Progenitor cell of endocrine pancreas (in vitro differentiated cells): Measurements from ENCODE around the gene DCTPP1. TPM values are rescaled to one million over a fixed set of nuclear protein-coding genes. Genes with fewer than 3 reads are reported as not detected.
A peak's percentile ranks its signal among the peaks of the same experiment; 100 is the strongest.

Experiments used
- DNase-seq: peaks from one replicate; pipeline ENCODE4 v3.0.0; 2021; ENCODE audit warnings: low spot score; ENCODE audit not compliant: unreplicated experiment
- H3K27ac Mint-ChIP-seq: 2 replicates; pipeline ENCODE4 v1.8.0; 2021; ENCODE audit warnings: mild to moderate bottlenecking, moderate library complexity, mixed read lengths
- H3K27me3 Mint-ChIP-seq: 2 replicates; pipeline ENCODE4 v1.8.0; 2021; ENCODE audit warnings: mixed read lengths
- H3K36me3 Mint-ChIP-seq: 2 replicates; pipeline ENCODE4 v1.8.0; 2022; ENCODE audit warnings: mixed read lengths; ENCODE audit not compliant: insufficient read depth
- H3K4me1 Mint-ChIP-seq: 2 replicates; pipeline ENCODE4 v1.8.0; 2021; ENCODE audit warnings: low read depth, mixed read lengths
- H3K4me3 Mint-ChIP-seq: 2 replicates; pipeline ENCODE4 v1.8.0; 2021; ENCODE audit warnings: low read depth, mild to moderate bottlenecking, moderate library complexity, mixed read lengths
- H3K9me3 Mint-ChIP-seq: 2 replicates; pipeline ENCODE4 v1.8.0; 2021; ENCODE audit warnings: low read depth, mixed read lengths
- CTCF ChIP-seq: fragments of 200-600 bp; sonication (generic); IDR thresholded peaks from one replicate; pipeline ENCODE4 v1.5.0; 2021; ENCODE audit warnings: antibody characterized with exemption, mild to moderate bottlenecking; ENCODE audit not compliant: unreplicated experiment
- total RNA-seq: library from RNA; stranded (reverse); gene quantifications from 2 replicates; pipeline ENCODE4 v1.2.1, GENCODE V29; 2021

Gene DCTPP1
- total RNA-seq, 1 donor from 2014 or later: 65.9 TPM

GRCh38 chr16:30446203-30446595, 16.4 kb upstream of the DCTPP1 start:
- Mint-ChIP-seq H3K27me3 (no peaks in the 10 kb centered on the region), H3K9me3 (peaks cover 18% of the 10 kb centered on the region), H3K27ac (peak overlapping the region; percentile 96), H3K36me3 (peaks cover 30% of the 10 kb centered on the region), H3K4me1 (peaks cover 11% of the 10 kb centered on the region), H3K4me3 (peak overlapping the region; percentile 81)
- no peak for DNase-seq
- no peak for TF ChIP-seq CTCF

- DNase-seq: peak; percentile 83
- peak; percentile 42 for TF ChIP-seq CTCF
- peaks cover 30% of the 10 kb centered on the region for H3K36me3 Mint-ChIP-seq
- peaks cover 11% of the 10 kb centered on the region for H3K4me1 Mint-ChIP-seq
- H3K27ac Mint-ChIP-seq: peak within 1 kb of the TSS; percentile 96
- H3K27me3 Mint-ChIP-seq: no peaks in the 10 kb centered on the region
- H3K9me3 Mint-ChIP-seq: peaks cover 18% of the 10 kb centered on the region
- peak within 1 kb of the TSS; percentile 81 for H3K4me3 Mint-ChIP-seq
Observed at GRCh38 chr16:30445408-30446202, 15.8 kb upstream of the DCTPP1 start, which contains the start of gene SEPHS2. SEPHS2 (minus strand) TSS chr16:30445874; CDS start chr16:30445727, 147 bp downstream.

- H3K4me3 Mint-ChIP-seq: peak overlapping the region; percentile 81
- peaks cover 30% of the 10 kb centered on the region for H3K36me3 Mint-ChIP-seq
- no peak for TF ChIP-seq CTCF
- peaks cover 18% of the 10 kb centered on the region for H3K9me3 Mint-ChIP-seq
- peaks cover 11% of the 10 kb centered on the region for H3K4me1 Mint-ChIP-seq
- no peak for DNase-seq
- H3K27me3 Mint-ChIP-seq: no peaks in the 10 kb centered on the region
- peak overlapping the region; percentile 80 for H3K27ac Mint-ChIP-seq
Observed at GRCh38 chr16:30445149-30445407, 15.2 kb upstream of the DCTPP1 start.

GRCh38 chr16:30444231-30445148, 14.7 kb upstream of the DCTPP1 start:
- no peak for TF ChIP-seq CTCF
- Mint-ChIP-seq H3K4me1 (peaks cover 11% of the 10 kb centered on the region), H3K27ac (peak overlapping the region; percentile 80), H3K27me3 (no peaks in the 10 kb centered on the region), H3K9me3 (peaks cover 18% of the 10 kb centered on the region), H3K36me3 (peaks cover 30% of the 10 kb centered on the region), H3K4me3 (peak overlapping the region; percentile 81)
- DNase-seq: no peak

- H3K27ac Mint-ChIP-seq: no peak overlapping the region
- peaks cover 30% of the 10 kb centered on the region for H3K36me3 Mint-ChIP-seq
- H3K9me3 Mint-ChIP-seq: peaks cover 18% of the 10 kb centered on the region
- H3K4me1 Mint-ChIP-seq: peaks cover 11% of the 10 kb centered on the region
- H3K4me3 Mint-ChIP-seq: peak overlapping the region; percentile 55
- no peak for DNase-seq
- TF ChIP-seq CTCF: no peak
- no peaks in the 10 kb centered on the region for H3K27me3 Mint-ChIP-seq
Observed at GRCh38 chr16:30443631-30444030, 13.8 kb upstream of the DCTPP1 start.
